ENCODE results near the gene OOEP.
A peak's percentile ranks its signal among the peaks of the same experiment; 100 is the strongest.

Gene OOEP

GRCh38 chr6:73364549-73364948 lies 5.1 kb downstream of the OOEP start:
- DNase-seq: no peak

GRCh38 chr6:73364121-73364520 lies 5.6 kb downstream of the OOEP start:
- DNase-seq: no peak

GRCh38 chr6:73363537-73363875 lies 6.2 kb downstream of the OOEP start:
- no peak for DNase-seq

- DNase-seq: no peak
Observed at GRCh38 chr6:73362869-73363536, 6.7 kb downstream of the OOEP start.

GRCh38 chr6:73362358-73362757 lies 7.3 kb downstream of the OOEP start, which contains the start of gene KHDC3L:
Gene KHDC3L (plus strand): TSS chr6:73362658. CDS start chr6:73362730, 72 bp downstream.
- DNase-seq: no peak

GRCh38 chr6:73353636-73354593 lies 15.8 kb downstream of the OOEP start, which contains the start of gene DPPA5:
Gene DPPA5 (minus strand): TSS chr6:73354276. CDS start chr6:73354225, 51 bp downstream.
- no peak for DNase-seq

- no peak for DNase-seq
Observed at GRCh38 chr6:73349311-73349710, 20.4 kb downstream of the OOEP start.

- DNase-seq: no peak
Observed at GRCh38 chr6:73348550-73349204, 21.0 kb downstream of the OOEP start.

- DNase-seq: no peak
Observed at GRCh38 chr6:73343164-73343563, 26.5 kb downstream of the OOEP start.

- DNase-seq: no peak
Observed at GRCh38 chr6:73342174-73342573, 27.5 kb downstream of the OOEP start.

GRCh38 chr6:73341335-73341734 lies 28.4 kb downstream of the OOEP start:
- DNase-seq: no peak

GRCh38 chr6:73340048-73340447 lies 29.6 kb downstream of the OOEP start:
- no peak for DNase-seq

- no peak for DNase-seq
Observed at GRCh38 chr6:73339340-73339739, 30.4 kb downstream of the OOEP start.

- DNase-seq: peak in 1 of 5 experiments; percentile 56
Observed at GRCh38 chr6:73329201-73329600, 40.5 kb downstream of the OOEP start.

- no peak for DNase-seq
Observed at GRCh38 chr6:73328790-73329189, 40.9 kb downstream of the OOEP start.

GRCh38 chr6:73325656-73326055 lies 44.0 kb downstream of the OOEP start:
- no peak for DNase-seq

- DNase-seq: no peak
Observed at GRCh38 chr6:73323323-73323722, 46.4 kb downstream of the OOEP start.

All from T-helper 2 cell (primary cell).